Upper lobe of left lung (tissue), 6 donors: ENCODE results near the gene PFDN6. TPM values are rescaled to one million over a fixed set of nuclear protein-coding genes. Genes with fewer than 3 reads are reported as not detected.

Experiments used
- ATAC-seq, 2 donors: fragments of 200-7000 bp; cut with Tn5 transposase; one replicate each; pipeline ENCODE4 v1.9.1; 2022; ENCODE audit warnings: mild to moderate bottlenecking in 2 of 2, moderate library complexity in 2 of 2; ENCODE audit not compliant: low FRiP score in 2 of 2
- DNase-seq, 2 donors: peaks; one replicate each; pipeline ENCODE4 v3.0.0-alpha.2; 2019 to 2020
- H3K27ac ChIP-seq, 4 donors: fragments of 200-600 bp; sonication (generic); one replicate each; pipeline ENCODE4 v1.5.1; 2016 to 2019
- H3K27me3 ChIP-seq, 4 donors: fragments of 200-600 bp; sonication (generic); one replicate each; pipeline ENCODE4 v1.5.1; 2017 to 2019
- H3K36me3 ChIP-seq, 4 donors: fragments of 200-600 bp; sonication (generic); one replicate each; pipeline ENCODE4 v1.5.1; 2016 to 2019
- H3K4me1 ChIP-seq, 4 donors: fragments of 200-600 bp; sonication (generic); one replicate each; pipeline ENCODE4 v1.5.1; 2018 to 2019
- H3K4me3 ChIP-seq, 4 donors: fragments of 200-600 bp; sonication (generic); one replicate each; pipeline ENCODE4 v1.5.1; 2017 to 2019; ENCODE audit warnings: mild to moderate bottlenecking in 2 of 4, moderate library complexity in 1 of 4
- H3K9me3 ChIP-seq, 4 donors: fragments of 200-600 bp; sonication (generic); one replicate each; pipeline ENCODE4 v1.5.1; 2018 to 2019
- CTCF ChIP-seq, 6 experiments: fragments of 450-650 bp in 4 of 6; fragments of 200-600 bp in 2 of 6; sonication (generic) in 2 of 6; IDR thresholded peaks; one replicate each; pipeline ENCODE4 v1.5.1; 2016 to 2019; ENCODE audit warnings: antibody characterized with exemption in 6 of 6
- EP300 ChIP-seq, 4 donors: sonication (generic); formaldehyde crosslinking; IDR thresholded peaks; one replicate each; pipeline ENCODE4 v1.5.1; 2017; ENCODE audit warnings: antibody characterized with exemption in 4 of 4, control low read depth in 2 of 4
- POLR2A ChIP-seq, 4 donors: fragments of 450-650 bp; IDR thresholded peaks; one replicate each; pipeline ENCODE4 v1.5.1; 2016 to 2017; ENCODE audit warnings: antibody characterized with exemption in 4 of 4, mild to moderate bottlenecking in 2 of 4
- POLR2AphosphoS5 ChIP-seq, 2 donors: sonication (generic); formaldehyde crosslinking; IDR thresholded peaks; one replicate each; pipeline ENCODE4 v1.5.1; 2017; ENCODE audit warnings: antibody characterized with exemption in 2 of 2
- WGBS, 2 donors: methylation state at CpG; one replicate each; pipeline ENCODE4 v1.1.5; 2017 to 2018; 5-methylcytosine and 5-hydroxymethylcytosine counted together
- total RNA-seq, 6 donors: library from RNA; depleted of rRNA in 4 of 6; stranded (reverse); fragments of >200 nt in 4 of 6; gene quantifications; one replicate each; pipeline versions ENCODE4 v1.1.0 to v1.2.1, GENCODE V29; 2016 to 2021
- donor health status: DM: no; HTN: no; CAD: no; lungs with moderate emphysema.
- donor health status: DM: no; HTN: yes; CAD: no; lungs with severe emphysema.

Gene PFDN6
- total RNA-seq, 6 donors from 2014 or later: 13.8 to 42.9 (median 30.7) TPM

- Histone ChIP-seq H3K27ac (no peak overlapping the region), H3K4me3 (no peak overlapping the region), H3K9me3 (no peaks in the 10 kb centered on the region), H3K4me1 (peaks cover 20 to 61% (median 25%) of the 10 kb centered on the region in 4 donors), H3K36me3 (peaks cover 9 to 42% (median 38%) of the 10 kb centered on the region in 4 donors), H3K27me3 (no peaks in the 10 kb centered on the region)
- 89 to 95% methylated on average over 3 of the region's 3 CpGs for WGBS, 2 donors
- TF ChIP-seq POLR2AphosphoS5 (IDR thresholded peaks at IDR 0.05): no peak
- no peak for TF ChIP-seq CTCF (IDR thresholded peaks at IDR 0.05)
- TF ChIP-seq POLR2A (IDR thresholded peaks at IDR 0.05): no peak
- no peak for TF ChIP-seq EP300 (IDR thresholded peaks at IDR 0.05)
- DNase-seq (no peak), ATAC-seq (no peak)
Observed at GRCh38 chr6:33301877-33302276, 12.5 kb downstream of the PFDN6 start.

GRCh38 chr6:33304216-33304615, 14.8 kb downstream of the PFDN6 start:
- no peak for TF ChIP-seq POLR2AphosphoS5 (IDR thresholded peaks at IDR 0.05)
- no peak for TF ChIP-seq EP300 (IDR thresholded peaks at IDR 0.05)
- 77 to 93% methylated on average over 3 to 15 of the region's 16 CpGs for WGBS, 2 donors
- Histone ChIP-seq H3K27me3 (no peaks in the 10 kb centered on the region), H3K36me3 (peaks cover 9 to 54% (median 38%) of the 10 kb centered on the region in 4 donors), H3K4me1 (peaks cover 13 to 49% (median 17%) of the 10 kb centered on the region in 4 donors), H3K4me3 (no peak overlapping the region), H3K9me3 (no peaks in the 10 kb centered on the region), H3K27ac (no peak overlapping the region)
- no peak for ATAC-seq
- peak in 1 of 2 donors; percentile 65 for DNase-seq

GRCh38 chr6:33305052-33305451, 15.7 kb downstream of the PFDN6 start:
- no peaks in the 10 kb centered on the region for H3K9me3 ChIP-seq
- H3K27me3 ChIP-seq: no peaks in the 10 kb centered on the region
- peaks cover 9 to 60% (median 40%) of the 10 kb centered on the region in 4 donors for H3K36me3 ChIP-seq
- no peak for TF ChIP-seq POLR2A (IDR thresholded peaks at IDR 0.05)
- no peak for TF ChIP-seq POLR2AphosphoS5 (IDR thresholded peaks at IDR 0.05)
- TF ChIP-seq CTCF (IDR thresholded peaks at IDR 0.05): no peak
- TF ChIP-seq EP300 (IDR thresholded peaks at IDR 0.05): no peak
- DNase-seq (no peak), ATAC-seq (no peak)
- WGBS, 2 donors: 87 to 92% methylated on average over 8 of the region's 8 CpGs
- no peak overlapping the region for H3K27ac ChIP-seq
- H3K4me3 ChIP-seq: no peak overlapping the region
- peaks cover 12 to 43% (median 14%) of the 10 kb centered on the region in 4 donors for H3K4me1 ChIP-seq

GRCh38 chr6:33306356-33306755, 17.0 kb downstream of the PFDN6 start:
- H3K4me1 ChIP-seq: peaks cover 7 to 40% (median 11%) of the 10 kb centered on the region in 4 donors
- DNase-seq (no peak), ATAC-seq (no peak)
- H3K36me3 ChIP-seq: peaks cover 9 to 73% (median 47%) of the 10 kb centered on the region in 4 donors
- no peak overlapping the region for H3K27ac ChIP-seq
- no peak for TF ChIP-seq POLR2AphosphoS5 (IDR thresholded peaks at IDR 0.05)
- TF ChIP-seq POLR2A (IDR thresholded peaks at IDR 0.05): no peak
- no peak for TF ChIP-seq CTCF (IDR thresholded peaks at IDR 0.05)
- TF ChIP-seq EP300 (IDR thresholded peaks at IDR 0.05): no peak
- no peaks in the 10 kb centered on the region for H3K9me3 ChIP-seq
- no peaks in the 10 kb centered on the region for H3K27me3 ChIP-seq
- H3K4me3 ChIP-seq: no peak overlapping the region
- WGBS, 2 donors: 83 to 84% methylated on average over 4 of the region's 4 CpGs

- DNase-seq: peak; percentile 77 to 96
- Histone ChIP-seq H3K9me3 (no peaks in the 10 kb centered on the region), H3K27ac (peak overlapping the region; percentile 94 to 99 (median 98)), H3K27me3 (no peaks in the 10 kb centered on the region), H3K4me3 (peak overlapping the region; percentile 71 to 85 (median 81)), H3K4me1 (peaks cover 38 to 57% (median 44%) of the 10 kb centered on the region in 4 donors), H3K36me3 (peaks cover 0 to 37% (median 14%) of the 10 kb centered on the region in 4 donors)
- peak; percentile 14 to 56 for ATAC-seq
- WGBS, 2 donors: 7 to 12% methylated on average over 28 to 29 of the region's 29 CpGs
- TF ChIP-seq POLR2AphosphoS5 (IDR thresholded peaks at IDR 0.05): peak; percentile 4 to 12
- peak in 1 of 6 experiments; percentile 3 for TF ChIP-seq CTCF (IDR thresholded peaks at IDR 0.05)
- no peak for TF ChIP-seq EP300 (IDR thresholded peaks at IDR 0.05)
Observed at GRCh38 chr6:33312361-33313104, 23.1 kb downstream of the PFDN6 start.
